HCT116 (cell line): ENCODE data around the gene AHSP. TPM values are rescaled to one million over a fixed set of nuclear protein-coding genes. Genes with fewer than 3 reads are reported as not detected.

Source experiments
- ATAC-seq: fragments of 200-7000 bp; cut with Tn5 transposase; 2 replicates; pipeline ENCODE4 v1.9.1; 2020; ENCODE audit warnings: mild to moderate bottlenecking, moderate library complexity
- BruUV-seq: library from RNA; stranded (reverse); fragments of 400-500 nt; replicated peaks from 2 replicates; lab custom pipeline; 2021; lab: Mats Ljungman, UMichigan
- CTCF ChIA-PET: fragments of 300-600 bp; sonication (Branson Sonifier 250); formaldehyde crosslinking; loops from one replicate; lab custom pipeline; 2021; ENCODE audit warnings: antibody characterized with exemption; lab: Charles Lee
- POLR2A ChIA-PET: fragments of 300-600, 350-600 bp; sonication (Branson Sonifier 250); formaldehyde crosslinking; loops from one replicate; lab custom pipeline; 2021; ENCODE audit warnings: antibody characterized with exemption; lab: Charles Lee
- RAD21 ChIA-PET, 2 experiments: fragments of 300-600 bp; sonication (Branson Sonifier 250); formaldehyde crosslinking; loops; one replicate each; lab custom pipeline; 2023; ENCODE audit warnings: low total read pairs in 2 of 2; ENCODE audit not compliant: uncharacterized antibody in 2 of 2, unreplicated experiment in 2 of 2, low non-redundant PET in 1 of 2; lab: Charles Lee
- DNase-seq: peaks from one replicate; pipeline ENCODE4 v3.0.0-alpha.2; 2010; ENCODE audit warnings: low read depth, low spot score
- H2AFZ ChIP-seq: fragments of 200-600 bp; shearing (Covaris generic), sonication (generic); 2 replicates; pipeline ENCODE4 v1.6.1; 2017; ENCODE audit warnings: low read depth, mixed run types, mixed read lengths, antibody characterized with exemption, low read length; ENCODE audit not compliant: poor library complexity, severe bottlenecking
- H3K27ac ChIP-seq: 2 replicates; pipeline ENCODE4 v1.5.1; 2012; ENCODE audit warnings: low read depth, low read length
- H3K27me3 ChIP-seq: fragments of 200-600 bp; sonication (generic); 2 replicates; pipeline ENCODE4 v1.6.1; 2016; ENCODE audit warnings: mixed run types, low read length, mixed read lengths; ENCODE audit not compliant: insufficient read depth
- H3K36me3 ChIP-seq, 2 experiments: fragments of 200-500 bp in 1 of 2; fragments of 200-600 bp in 1 of 2; sonication (Bioruptor generic) in 1 of 2; sonication (generic) in 1 of 2; 2 replicates each; pipeline versions ENCODE4 v1.5.1 to v1.6.1; 2014 to 2016; ENCODE audit warnings: low read length in 2 of 2, inconsistent platforms in 1 of 2, mixed read lengths in 1 of 2, mixed run types in 1 of 2; ENCODE audit not compliant: insufficient read depth in 2 of 2, control insufficient read depth in 1 of 2
- H3K4me1 ChIP-seq, 2 experiments: fragments of 200-600 bp in 1 of 2; sonication (generic) in 1 of 2; 2 replicates each; pipeline versions ENCODE4 v1.5.1 to v1.6.1; 2012 to 2017; ENCODE audit warnings: low read length in 2 of 2, inconsistent platforms in 1 of 2, mild to moderate bottlenecking in 1 of 2, mixed read lengths in 1 of 2, mixed run types in 1 of 2, moderate library complexity in 1 of 2; ENCODE audit not compliant: insufficient read depth in 2 of 2, control insufficient read depth in 1 of 2
- H3K4me2 ChIP-seq: fragments of 200-600 bp; sonication (generic); 2 replicates; pipeline ENCODE4 v1.6.1; 2017; ENCODE audit warnings: mixed run types, low read length, mixed read lengths
- H3K4me3 ChIP-seq, 2 experiments: fragments of 200-600 bp in 1 of 2; sonication (generic) in 1 of 2; replicated peaks in 1 of 2; 2 replicates each; pipeline ENCODE4 v1.5.1; 2011 to 2016; ENCODE audit warnings: low read length in 2 of 2, control low read depth in 1 of 2, low read depth in 1 of 2, mild to moderate bottlenecking in 1 of 2, mixed read lengths in 1 of 2, mixed run types in 1 of 2
- H3K79me2 ChIP-seq: fragments of 200-600 bp; sonication (generic); 2 replicates; pipeline ENCODE4 v1.6.1; 2017; ENCODE audit warnings: mild to moderate bottlenecking, mixed run types, low read length, moderate library complexity, mixed read lengths; ENCODE audit not compliant: insufficient read depth
- H3K9ac ChIP-seq: fragments of 200-600 bp; sonication (generic); 2 replicates; pipeline ENCODE4 v1.6.1; 2016; ENCODE audit warnings: low read length, mixed read lengths
- H3K9me2 ChIP-seq: fragments of 200-600 bp; sonication (generic), shearing (Covaris generic); 2 replicates; pipeline ENCODE4 v1.6.1; 2017; ENCODE audit warnings: mixed run types, mild to moderate bottlenecking, moderate library complexity; ENCODE audit not compliant: insufficient read depth
- H3K9me3 ChIP-seq, 2 experiments: fragments of 200-500 bp in 1 of 2; fragments of 200-600 bp in 1 of 2; sonication (Bioruptor generic) in 1 of 2; sonication (generic) in 1 of 2; 2 replicates each; pipeline ENCODE4 v1.6.1; 2014 to 2017; ENCODE audit warnings: low read length in 2 of 2, mixed read lengths in 2 of 2, inconsistent platforms in 1 of 2, low read depth in 1 of 2, mild to moderate bottlenecking in 1 of 2, mixed run types in 1 of 2, moderate library complexity in 1 of 2; ENCODE audit not compliant: control insufficient read depth in 1 of 2, insufficient read depth in 1 of 2
- H4K20me1 ChIP-seq: fragments of 200-600 bp; sonication (generic), shearing (Covaris generic); 2 replicates; pipeline ENCODE4 v1.6.1; 2017; ENCODE audit warnings: mixed run types, mild to moderate bottlenecking, moderate library complexity; ENCODE audit not compliant: insufficient read depth
- CEBPB ChIP-seq: IDR thresholded peaks from 2 replicates; pipeline ENCODE4 v1.6.1; 2012; ENCODE audit warnings: low read depth
- EGR1 ChIP-seq: IDR thresholded peaks from 2 replicates; pipeline ENCODE4 v1.6.1; 2012; ENCODE audit warnings: low read depth
- EZH2phosphoT487 ChIP-seq: fragments of 200-600 bp; IDR thresholded peaks from 2 replicates; pipeline ENCODE4 v1.6.1; 2018; ENCODE audit warnings: antibody characterized with exemption, borderline replicate concordance
- FOSL1 ChIP-seq: IDR thresholded peaks from 2 replicates; pipeline ENCODE4 v1.6.1; 2012; ENCODE audit warnings: low read depth
- JUND ChIP-seq: IDR thresholded peaks from 2 replicates; pipeline ENCODE4 v1.6.1; 2012
- POLR2AphosphoS5 ChIP-seq: IDR thresholded peaks from 2 replicates; pipeline ENCODE4 v1.6.1; 2011; ENCODE audit warnings: mild to moderate bottlenecking, low read depth, low read length, moderate library complexity
- RAD21 ChIP-seq: IDR thresholded peaks from 2 replicates; pipeline ENCODE4 v1.6.1; 2012; ENCODE audit warnings: low read depth, mild to moderate bottlenecking
- YY1 ChIP-seq: IDR thresholded peaks from 2 replicates; pipeline ENCODE4 v1.6.1; 2011; ENCODE audit warnings: low read length, low read depth, moderate library complexity, mild to moderate bottlenecking; ENCODE audit not compliant: insufficient replicate concordance; ENCODE audit errors: extremely low read depth
- ZFX ChIP-seq: fragments of 450-650 bp; IDR thresholded peaks from 2 replicates; pipeline ENCODE4 v1.6.1; 2017
- ZNF274 ChIP-seq: fragments of 200-500 bp; sonication (Bioruptor generic); IDR thresholded peaks from 2 replicates; pipeline ENCODE4 v1.6.1; 2014; ENCODE audit warnings: mild to moderate bottlenecking, low read depth, low read length, inconsistent platforms
- intact Hi-C: fragments of 100-400 bp; cut with micrococcal nuclease; formaldehyde crosslinking; loops from 2 replicates; pipeline ENCODE4 v1.10.0; 2022
- total RNA-seq: library from RNA; stranded (reverse); gene quantifications from one replicate; pipeline ENCODE4 v1.2.1, GENCODE V29; 2021; ENCODE audit not compliant: unreplicated experiment
- TF ChIP-seq, protein P1 (sequence below): IDR thresholded peaks from 2 replicates; pipeline ENCODE4 v1.6.1; 2011; ENCODE audit warnings: mild to moderate bottlenecking, low read length, moderate library complexity; ENCODE audit not compliant: insufficient replicate concordance; ENCODE audit errors: extremely low read depth
- TF ChIP-seq, protein P2 (sequence below): IDR thresholded peaks from 2 replicates; pipeline ENCODE4 v1.6.1; 2012
- TF ChIP-seq, protein P3 (sequence below), 3 experiments: fragments of 200-600 bp in 1 of 3; sonication (generic) in 1 of 3; IDR thresholded peaks in 2 of 3; conservative IDR thresholded peaks in 1 of 3; 2 replicates each; pipeline ENCODE4 v1.5.1; 2012 to 2017; ENCODE audit warnings: low read depth in 2 of 3, low read length in 2 of 3, antibody characterized with exemption in 1 of 3, borderline replicate concordance in 1 of 3, control low read depth in 1 of 3, mild to moderate bottlenecking in 1 of 3, mixed read lengths in 1 of 3, mixed run types in 1 of 3, moderate library complexity in 1 of 3; ENCODE audit not compliant: insufficient read depth in 1 of 3
- TF ChIP-seq, protein P4 (sequence below): IDR thresholded peaks from 2 replicates; pipeline ENCODE4 v1.6.1; 2012; ENCODE audit warnings: low read depth

Gene AHSP
- total RNA-seq, 1 experiment from 2014 or later, result not detected

DNA sequence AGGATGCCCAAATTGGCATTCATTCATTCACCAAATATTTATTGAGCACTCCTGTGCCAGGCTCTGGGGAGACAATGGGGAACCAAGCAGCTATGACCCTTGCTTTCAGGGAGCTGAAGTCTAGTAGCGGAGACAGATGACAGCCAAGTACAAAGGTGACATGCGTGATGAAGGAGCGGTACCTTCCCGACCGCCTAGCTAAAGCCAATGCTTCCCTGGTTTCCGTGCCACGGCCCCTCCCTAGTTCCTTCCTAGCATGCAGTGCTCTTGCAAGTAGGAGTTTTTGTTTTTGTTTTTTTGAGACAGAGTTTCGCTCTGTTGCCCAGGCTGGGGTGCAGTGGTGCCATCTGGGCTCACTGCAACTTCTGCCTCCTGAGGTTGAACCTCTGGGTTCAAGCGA, 47.9 kb upstream of the AHSP start:
- intact Hi-C loops, result no loop called here
- POLR2A ChIA-PET, result no interaction called here

More for the DNA sequence above, 47.9 kb upstream of the AHSP start:
- no peak overlapping the region for H3K4me2 ChIP-seq
- H3K9me3 ChIP-seq, result no peaks in the 10 kb centered on the region
- H3K9ac ChIP-seq, result no peak overlapping the region
- ChIA-PET CTCF (no interaction called here), RAD21 (no interaction called here)
- no peak overlapping the region for H3K4me3 ChIP-seq
- no peaks in the 10 kb centered on the region for H4K20me1 ChIP-seq
- no peak overlapping the region for H3K27ac ChIP-seq
- H3K9me2 ChIP-seq, result no peaks in the 10 kb centered on the region
- DNase-seq (no peak), ATAC-seq (no peak)
- no peak overlapping the region for H2AFZ ChIP-seq
- H3K36me3 ChIP-seq, result no peaks in the 10 kb centered on the region
- H3K79me2 ChIP-seq, result no peaks in the 10 kb centered on the region
- BruUV-seq, result no TSS peak
- H3K27me3 ChIP-seq, result no peaks in the 10 kb centered on the region
- peaks cover 11 to 28% of the 10 kb centered on the region in 2 experiments; a peak in 3 of 4 replicates for H3K4me1 ChIP-seq
- TF ChIP-seq YY1 (no peak), EZH2phosphoT487 (no peak), EGR1 (no peak), ZFX (no peak), ZNF274 (no peak), JUND (no peak), CEBPB (no peak), POLR2AphosphoS5 (no peak), FOSL1 (no peak), RAD21 (no peak)
- TF ChIP-seq, protein P1, sequence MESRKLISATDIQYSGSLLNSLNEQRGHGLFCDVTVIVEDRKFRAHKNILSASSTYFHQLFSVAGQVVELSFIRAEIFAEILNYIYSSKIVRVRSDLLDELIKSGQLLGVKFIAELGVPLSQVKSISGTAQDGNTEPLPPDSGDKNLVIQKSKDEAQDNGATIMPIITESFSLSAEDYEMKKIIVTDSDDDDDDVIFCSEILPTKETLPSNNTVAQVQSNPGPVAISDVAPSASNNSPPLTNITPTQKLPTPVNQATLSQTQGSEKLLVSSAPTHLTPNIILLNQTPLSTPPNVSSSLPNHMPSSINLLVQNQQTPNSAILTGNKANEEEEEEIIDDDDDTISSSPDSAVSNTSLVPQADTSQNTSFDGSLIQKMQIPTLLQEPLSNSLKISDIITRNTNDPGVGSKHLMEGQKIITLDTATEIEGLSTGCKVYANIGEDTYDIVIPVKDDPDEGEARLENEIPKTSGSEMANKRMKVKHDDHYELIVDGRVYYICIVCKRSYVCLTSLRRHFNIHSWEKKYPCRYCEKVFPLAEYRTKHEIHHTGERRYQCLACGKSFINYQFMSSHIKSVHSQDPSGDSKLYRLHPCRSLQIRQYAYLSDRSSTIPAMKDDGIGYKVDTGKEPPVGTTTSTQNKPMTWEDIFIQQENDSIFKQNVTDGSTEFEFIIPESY, result no peak
- TF ChIP-seq, protein P2, sequence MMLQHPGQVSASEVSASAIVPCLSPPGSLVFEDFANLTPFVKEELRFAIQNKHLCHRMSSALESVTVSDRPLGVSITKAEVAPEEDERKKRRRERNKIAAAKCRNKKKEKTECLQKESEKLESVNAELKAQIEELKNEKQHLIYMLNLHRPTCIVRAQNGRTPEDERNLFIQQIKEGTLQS, result no peak
- TF ChIP-seq, protein P3, sequence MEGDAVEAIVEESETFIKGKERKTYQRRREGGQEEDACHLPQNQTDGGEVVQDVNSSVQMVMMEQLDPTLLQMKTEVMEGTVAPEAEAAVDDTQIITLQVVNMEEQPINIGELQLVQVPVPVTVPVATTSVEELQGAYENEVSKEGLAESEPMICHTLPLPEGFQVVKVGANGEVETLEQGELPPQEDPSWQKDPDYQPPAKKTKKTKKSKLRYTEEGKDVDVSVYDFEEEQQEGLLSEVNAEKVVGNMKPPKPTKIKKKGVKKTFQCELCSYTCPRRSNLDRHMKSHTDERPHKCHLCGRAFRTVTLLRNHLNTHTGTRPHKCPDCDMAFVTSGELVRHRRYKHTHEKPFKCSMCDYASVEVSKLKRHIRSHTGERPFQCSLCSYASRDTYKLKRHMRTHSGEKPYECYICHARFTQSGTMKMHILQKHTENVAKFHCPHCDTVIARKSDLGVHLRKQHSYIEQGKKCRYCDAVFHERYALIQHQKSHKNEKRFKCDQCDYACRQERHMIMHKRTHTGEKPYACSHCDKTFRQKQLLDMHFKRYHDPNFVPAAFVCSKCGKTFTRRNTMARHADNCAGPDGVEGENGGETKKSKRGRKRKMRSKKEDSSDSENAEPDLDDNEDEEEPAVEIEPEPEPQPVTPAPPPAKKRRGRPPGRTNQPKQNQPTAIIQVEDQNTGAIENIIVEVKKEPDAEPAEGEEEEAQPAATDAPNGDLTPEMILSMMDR (IDR thresholded peaks at IDR 0.05 in 2 of 3, conservative IDR thresholded peaks at IDR 0.05 in 1 of 3; ENCODE audit: borderline replicate concordance in 1 of 3, insufficient read depth in 1 of 3, low read depth in 2 of 3, low read length in 2 of 3), result no peak
- TF ChIP-seq, protein P4, sequence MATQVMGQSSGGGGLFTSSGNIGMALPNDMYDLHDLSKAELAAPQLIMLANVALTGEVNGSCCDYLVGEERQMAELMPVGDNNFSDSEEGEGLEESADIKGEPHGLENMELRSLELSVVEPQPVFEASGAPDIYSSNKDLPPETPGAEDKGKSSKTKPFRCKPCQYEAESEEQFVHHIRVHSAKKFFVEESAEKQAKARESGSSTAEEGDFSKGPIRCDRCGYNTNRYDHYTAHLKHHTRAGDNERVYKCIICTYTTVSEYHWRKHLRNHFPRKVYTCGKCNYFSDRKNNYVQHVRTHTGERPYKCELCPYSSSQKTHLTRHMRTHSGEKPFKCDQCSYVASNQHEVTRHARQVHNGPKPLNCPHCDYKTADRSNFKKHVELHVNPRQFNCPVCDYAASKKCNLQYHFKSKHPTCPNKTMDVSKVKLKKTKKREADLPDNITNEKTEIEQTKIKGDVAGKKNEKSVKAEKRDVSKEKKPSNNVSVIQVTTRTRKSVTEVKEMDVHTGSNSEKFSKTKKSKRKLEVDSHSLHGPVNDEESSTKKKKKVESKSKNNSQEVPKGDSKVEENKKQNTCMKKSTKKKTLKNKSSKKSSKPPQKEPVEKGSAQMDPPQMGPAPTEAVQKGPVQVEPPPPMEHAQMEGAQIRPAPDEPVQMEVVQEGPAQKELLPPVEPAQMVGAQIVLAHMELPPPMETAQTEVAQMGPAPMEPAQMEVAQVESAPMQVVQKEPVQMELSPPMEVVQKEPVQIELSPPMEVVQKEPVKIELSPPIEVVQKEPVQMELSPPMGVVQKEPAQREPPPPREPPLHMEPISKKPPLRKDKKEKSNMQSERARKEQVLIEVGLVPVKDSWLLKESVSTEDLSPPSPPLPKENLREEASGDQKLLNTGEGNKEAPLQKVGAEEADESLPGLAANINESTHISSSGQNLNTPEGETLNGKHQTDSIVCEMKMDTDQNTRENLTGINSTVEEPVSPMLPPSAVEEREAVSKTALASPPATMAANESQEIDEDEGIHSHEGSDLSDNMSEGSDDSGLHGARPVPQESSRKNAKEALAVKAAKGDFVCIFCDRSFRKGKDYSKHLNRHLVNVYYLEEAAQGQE, result no peak
